ENCODE measurements around the gene WDFY4. TPM values are rescaled to one million over a fixed set of nuclear protein-coding genes. Genes with fewer than 3 reads are reported as not detected.

WDFY4 gene
- total and polyA plus RNA-seq, 8 donors = 2.8 to 23.6 (median 4.8) TPM

DNA sequence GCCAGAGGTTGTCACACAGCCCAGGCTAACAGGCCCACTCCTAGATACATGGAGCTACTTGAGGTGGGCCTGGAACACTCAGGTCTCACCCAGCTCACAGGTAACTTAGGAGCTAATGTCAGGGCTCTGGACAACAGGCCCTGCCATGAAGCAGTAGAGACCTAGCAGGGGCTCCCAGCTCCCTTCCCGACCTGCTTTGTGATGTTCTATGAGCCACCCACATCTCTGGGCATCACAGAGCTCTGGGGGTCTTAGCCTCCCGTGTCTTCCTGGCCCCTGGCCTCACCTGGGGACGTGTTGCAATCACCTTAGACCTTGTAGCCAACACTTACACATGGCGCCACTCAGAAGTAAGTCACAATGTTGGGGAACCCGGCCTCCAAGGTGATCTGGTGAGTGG is 12.4 kb downstream of the WDFY4 start:
- TF ChIP-seq, protein P1, sequence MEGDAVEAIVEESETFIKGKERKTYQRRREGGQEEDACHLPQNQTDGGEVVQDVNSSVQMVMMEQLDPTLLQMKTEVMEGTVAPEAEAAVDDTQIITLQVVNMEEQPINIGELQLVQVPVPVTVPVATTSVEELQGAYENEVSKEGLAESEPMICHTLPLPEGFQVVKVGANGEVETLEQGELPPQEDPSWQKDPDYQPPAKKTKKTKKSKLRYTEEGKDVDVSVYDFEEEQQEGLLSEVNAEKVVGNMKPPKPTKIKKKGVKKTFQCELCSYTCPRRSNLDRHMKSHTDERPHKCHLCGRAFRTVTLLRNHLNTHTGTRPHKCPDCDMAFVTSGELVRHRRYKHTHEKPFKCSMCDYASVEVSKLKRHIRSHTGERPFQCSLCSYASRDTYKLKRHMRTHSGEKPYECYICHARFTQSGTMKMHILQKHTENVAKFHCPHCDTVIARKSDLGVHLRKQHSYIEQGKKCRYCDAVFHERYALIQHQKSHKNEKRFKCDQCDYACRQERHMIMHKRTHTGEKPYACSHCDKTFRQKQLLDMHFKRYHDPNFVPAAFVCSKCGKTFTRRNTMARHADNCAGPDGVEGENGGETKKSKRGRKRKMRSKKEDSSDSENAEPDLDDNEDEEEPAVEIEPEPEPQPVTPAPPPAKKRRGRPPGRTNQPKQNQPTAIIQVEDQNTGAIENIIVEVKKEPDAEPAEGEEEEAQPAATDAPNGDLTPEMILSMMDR (IDR thresholded peaks at IDR 0.05) = no peak
- intact Hi-C loops (cut with DNase I) = no loop called here

DNA sequence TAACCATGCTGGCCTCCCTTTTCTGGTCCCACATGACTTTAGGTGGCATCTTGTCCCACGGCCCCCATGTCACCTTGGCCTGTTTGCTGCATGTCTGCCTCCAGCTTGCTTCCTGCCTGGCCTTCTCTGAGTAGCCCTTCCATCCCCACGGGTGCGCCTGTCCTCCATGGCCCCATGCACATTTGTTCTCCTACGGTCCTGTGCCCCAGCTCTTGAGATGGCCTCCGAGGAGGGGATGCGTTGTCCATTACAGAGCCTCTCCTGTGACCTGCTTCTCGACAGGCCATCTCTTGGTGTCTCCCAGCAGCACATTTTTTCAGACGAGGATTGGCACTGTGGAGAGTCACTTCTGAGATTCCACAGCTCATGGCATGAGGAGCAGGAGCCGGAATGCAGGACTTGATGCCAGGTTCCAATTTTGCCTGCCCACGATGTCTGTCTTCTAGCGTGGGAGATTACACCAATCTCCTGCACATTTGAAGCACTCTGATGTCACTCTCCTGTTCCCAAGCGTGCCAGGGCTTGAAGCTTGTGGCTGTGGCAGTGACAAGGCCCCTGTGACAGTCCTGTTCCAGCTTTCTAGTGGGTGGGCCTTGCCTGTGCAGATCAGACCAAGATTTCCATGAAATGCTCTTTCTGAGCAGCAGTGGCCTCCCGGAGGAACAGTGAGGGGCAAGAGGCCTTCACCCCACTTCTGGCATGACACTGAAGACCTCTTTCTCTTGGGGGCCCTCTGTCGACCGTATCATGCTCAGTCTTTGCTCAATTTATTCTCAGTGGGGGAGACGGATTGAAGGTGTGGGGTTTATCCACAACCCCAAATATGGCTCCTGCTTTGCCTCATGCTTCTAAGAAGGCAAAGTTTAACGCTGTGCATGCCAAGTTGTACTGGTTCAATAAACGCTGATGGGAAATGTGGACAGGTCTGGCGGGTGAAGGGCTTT is 13.4 kb downstream of the WDFY4 start:
- ATAC-seq = no peak
- Histone ChIP-seq H3K27me3 (no peaks in the 10 kb centered on the region), H3K4me3 (no peak overlapping the region), H3K9me3 (no peaks in the 10 kb centered on the region), H3K4me1 (peaks cover 0 to 6% of the 10 kb centered on the region in 2 donors), H3K27ac (no peak overlapping the region), H3K36me3 (no peaks in the 10 kb centered on the region)
- DNase-seq = no peak
- TF ChIP-seq, protein P1 (IDR thresholded peaks at IDR 0.05) = no peak
- intact Hi-C loops (cut with DNase I) = no loop called here

More for the DNA sequence above, 12.4 kb downstream of the WDFY4 start:
- no peaks in the 10 kb centered on the region for H3K36me3 ChIP-seq
- ATAC-seq (no peak), DNase-seq (no peak)
- no peaks in the 10 kb centered on the region for H3K27me3 ChIP-seq
- no peak overlapping the region for H3K4me3 ChIP-seq
- H3K9me3 ChIP-seq = no peaks in the 10 kb centered on the region
- H3K4me1 ChIP-seq = peaks cover 0 to 12% of the 10 kb centered on the region in 2 donors
- H3K27ac ChIP-seq = no peak overlapping the region

DNA sequence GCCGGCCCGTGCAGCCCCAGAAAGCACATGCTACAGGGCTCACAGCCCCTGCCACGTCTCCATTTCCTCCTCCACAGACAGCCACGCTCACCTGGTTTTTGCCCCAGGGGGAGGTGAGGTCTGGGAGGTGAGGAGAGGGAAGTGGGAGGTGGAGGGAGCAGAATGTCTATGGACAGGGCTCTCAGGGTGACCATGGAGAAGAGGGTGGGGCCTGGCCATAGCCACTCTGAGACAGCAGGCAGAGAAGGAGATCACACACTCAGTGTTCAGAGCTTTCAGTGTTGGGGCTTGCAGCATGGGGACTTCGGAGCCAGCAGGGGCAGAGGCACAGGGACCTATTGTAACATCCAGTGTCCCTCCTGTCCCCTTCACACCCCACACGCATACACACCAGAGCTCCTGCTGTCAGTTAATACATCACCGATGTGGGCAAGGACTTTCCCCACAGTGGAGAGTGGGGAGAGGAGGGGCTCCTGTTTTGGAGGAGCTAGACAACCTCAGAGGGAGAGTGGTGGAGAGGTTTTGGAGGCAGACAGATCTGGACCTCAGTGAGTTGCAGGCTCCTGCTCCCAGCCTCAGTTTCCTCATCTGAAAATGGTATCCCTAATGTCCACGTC is 14.4 kb downstream of the WDFY4 start:
- Histone ChIP-seq H3K4me1 (peaks cover 0 to 11% of the 10 kb centered on the region in 2 donors), H3K4me3 (no peak overlapping the region), H3K27ac (no peak overlapping the region), H3K9me3 (no peaks in the 10 kb centered on the region), H3K27me3 (peaks cover 0 to 3% of the 10 kb centered on the region in 2 donors), H3K36me3 (no peaks in the 10 kb centered on the region)
- DNase-seq = no peak
- TF ChIP-seq, protein P1 (IDR thresholded peaks at IDR 0.05) = no peak
- ATAC-seq = peak; percentile 18
- intact Hi-C loops (cut with DNase I) = no loop called here

DNA sequence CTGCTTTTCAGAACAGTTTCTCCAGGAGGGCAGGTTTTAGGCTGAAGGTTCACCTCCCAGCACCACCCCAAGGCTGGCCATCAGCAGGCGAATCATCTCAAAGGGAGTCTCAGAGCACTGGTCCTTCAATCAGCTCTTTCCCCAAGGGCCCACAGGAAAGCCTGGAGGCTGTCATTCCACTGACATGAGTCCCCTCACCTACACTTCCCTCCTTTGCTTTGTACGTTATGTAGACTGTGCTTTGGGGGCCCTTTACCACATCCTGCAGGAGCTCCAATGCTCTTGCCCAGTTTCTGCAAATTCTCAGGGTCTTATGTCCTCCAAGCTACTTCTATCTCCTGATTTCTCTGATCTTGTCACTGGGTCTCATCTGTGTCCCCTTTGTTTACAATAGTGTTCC is 15.4 kb downstream of the WDFY4 start:
- no peak for ATAC-seq

More for the DNA sequence above, 15.4 kb downstream of the WDFY4 start:
- Histone ChIP-seq H3K4me3 (no peak overlapping the region), H3K9me3 (no peaks in the 10 kb centered on the region), H3K27me3 (peaks cover 0 to 5% of the 10 kb centered on the region in 2 donors), H3K27ac (no peak overlapping the region), H3K36me3 (no peaks in the 10 kb centered on the region), H3K4me1 (peaks cover 0 to 16% of the 10 kb centered on the region in 2 donors)
- intact Hi-C loops (cut with DNase I) = no loop called here
- TF ChIP-seq, protein P1 (IDR thresholded peaks at IDR 0.05) = no peak
- DNase-seq = no peak

Data from left lung (tissue), 10 donors.